DOHH2 (cell line): ENCODE results near the gene SYT11.

Experiments used
- CTCF ChIP-seq: fragments of 200-600 bp; sonication (generic); IDR thresholded peaks from one replicate; pipeline ENCODE4 v1.5.1; 2014; ENCODE audit warnings: antibody characterized with exemption, mild to moderate bottlenecking, low read depth, low read length; ENCODE audit not compliant: poor library complexity, severe bottlenecking
- EZH2phosphoT487 ChIP-seq: fragments of 200-600 bp; sonication (generic); IDR thresholded peaks from 2 replicates; pipeline ENCODE4 v1.6.1; 2017; ENCODE audit warnings: borderline replicate concordance, mild to moderate bottlenecking, antibody characterized with exemption, low read length, moderate library complexity, mixed read lengths

DNA sequence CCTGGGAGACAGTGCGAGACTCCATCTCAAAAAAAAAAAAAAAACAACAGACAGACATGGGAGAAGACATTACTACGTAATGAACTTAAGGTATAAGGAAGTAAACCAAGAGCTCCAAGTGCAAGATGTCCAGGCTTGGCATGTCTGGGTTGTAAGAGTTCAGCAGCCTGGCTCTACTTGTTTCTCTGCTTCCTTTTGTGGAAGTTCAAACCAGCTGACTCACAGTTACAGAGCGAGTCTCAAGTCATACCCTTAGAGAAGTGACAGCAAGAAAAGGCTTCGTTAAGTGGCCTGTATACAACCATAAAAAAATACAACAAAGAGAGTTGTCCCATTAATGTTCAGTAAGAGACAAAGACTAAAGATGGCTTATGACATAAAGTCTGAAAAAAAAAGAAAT, 50.5 kb downstream of the SYT11 start:
- TF ChIP-seq CTCF (no peak), EZH2phosphoT487 (no peak)
